WTC11 (cell line): ENCODE measurements around the gene CCR6. TPM values are rescaled to one million over a fixed set of nuclear protein-coding genes. Genes with fewer than 3 reads are reported as not detected.

ENCODE experiments used
- ATAC-seq: fragments of 200-7000 bp; cut with Tn5 transposase; 2 replicates; pipeline ENCODE4 v1.10.0; 2021; ENCODE audit warnings: mild to moderate bottlenecking, moderate library complexity
- CTCF ChIA-PET: fragments of 300-600 bp; sonication (Branson Sonifier 250); formaldehyde crosslinking; loops from one replicate; lab custom pipeline; 2021; ENCODE audit warnings: antibody characterized with exemption; lab: Charles Lee
- POLR2A ChIA-PET: fragments of 350-600 bp; sonication (Branson Sonifier 250); formaldehyde crosslinking; loops from one replicate; lab custom pipeline; 2021; ENCODE audit warnings: antibody characterized with exemption; lab: Charles Lee
- DNase-seq: peaks from one replicate; pipeline ENCODE4 v3.0.0; 2021; ENCODE audit warnings: low spot score
- H3K27ac Mint-ChIP-seq: 2 replicates; pipeline ENCODE4 v1.8.0; 2021; ENCODE audit warnings: mixed read lengths
- H3K27me3 Mint-ChIP-seq: 2 replicates; pipeline ENCODE4 v1.8.0; 2021; ENCODE audit warnings: low read depth, mild to moderate bottlenecking, moderate library complexity, mixed read lengths
- H3K36me3 Mint-ChIP-seq: 2 replicates; pipeline ENCODE4 v1.8.0; 2021; ENCODE audit warnings: mixed read lengths
- H3K4me1 Mint-ChIP-seq: 2 replicates; pipeline ENCODE4 v1.8.0; 2022; ENCODE audit warnings: mixed read lengths
- H3K4me3 Mint-ChIP-seq: 2 replicates; pipeline ENCODE4 v1.8.0; 2021; ENCODE audit warnings: mild to moderate bottlenecking, moderate library complexity, mixed read lengths
- H3K9me3 Mint-ChIP-seq: 2 replicates; pipeline ENCODE4 v1.8.0; 2021; ENCODE audit warnings: mixed read lengths
- ATF2 ChIP-seq: sonication (generic); formaldehyde crosslinking; IDR thresholded peaks from 2 replicates; pipeline ENCODE4 v1.8.1; 2022; ENCODE audit warnings: low read depth, missing genetic modification reagents, borderline replicate concordance
- ERG ChIP-seq: fragments of 250-450 bp; sonication (Bioruptor Pico); IDR thresholded peaks from 2 replicates; pipeline ENCODE4 v1.8.0; 2021; ENCODE audit warnings: mild to moderate bottlenecking
- FOXJ3 ChIP-seq: sonication (generic); formaldehyde crosslinking; IDR thresholded peaks from 2 replicates; pipeline ENCODE4 v1.9.0; 2021; ENCODE audit warnings: missing genetic modification reagents, mild to moderate bottlenecking, borderline replicate concordance
- FOXP1 ChIP-seq: sonication (generic); formaldehyde crosslinking; IDR thresholded peaks from 2 replicates; pipeline ENCODE4 v1.8.0; 2022; ENCODE audit warnings: missing genetic modification reagents, mild to moderate bottlenecking, moderate library complexity, borderline replicate concordance
- JAZF1 ChIP-seq: fragments of 250-450 bp; sonication (Bioruptor Pico); IDR thresholded peaks from 2 replicates; pipeline ENCODE4 v1.9.0; 2021; ENCODE audit warnings: moderate library complexity, mild to moderate bottlenecking, inconsistent platforms
- NR2C2 ChIP-seq: sonication (generic); formaldehyde crosslinking; IDR thresholded peaks from 2 replicates; pipeline ENCODE4 v1.8.0; 2022; ENCODE audit warnings: mild to moderate bottlenecking, missing genetic modification reagents
- USF1 ChIP-seq: sonication (generic); formaldehyde crosslinking; IDR thresholded peaks from 2 replicates; pipeline ENCODE4 v1.8.0; 2022; ENCODE audit warnings: mild to moderate bottlenecking, missing genetic modification reagents
- ZBTB21 ChIP-seq: sonication (generic); formaldehyde crosslinking; IDR thresholded peaks from 2 replicates; pipeline ENCODE4 v1.8.1; 2023; ENCODE audit warnings: mild to moderate bottlenecking, missing genetic modification reagents, borderline replicate concordance
- ZMAT4 ChIP-seq: fragments of 250-450 bp; sonication (Bioruptor Pico); IDR thresholded peaks from 2 replicates; pipeline ENCODE4 v1.9.0; 2021; ENCODE audit warnings: mild to moderate bottlenecking
- ZNF317 ChIP-seq: sonication (generic); formaldehyde crosslinking; IDR thresholded peaks from 2 replicates; pipeline ENCODE4 v1.8.1; 2023; ENCODE audit warnings: low read depth, mild to moderate bottlenecking, moderate library complexity, missing genetic modification reagents, borderline replicate concordance
- ZNF425 ChIP-seq: fragments of 250-450 bp; sonication (Bioruptor Pico); conservative IDR thresholded peaks from 2 replicates; pipeline ENCODE4 v1.9.0; 2021; ENCODE audit warnings: mild to moderate bottlenecking
- ZNF512 ChIP-seq: sonication (generic); formaldehyde crosslinking; IDR thresholded peaks from 2 replicates; pipeline ENCODE4 v1.8.1; 2022; ENCODE audit warnings: missing genetic modification reagents, borderline replicate concordance
- ZSCAN18 ChIP-seq: fragments of 250-450 bp; sonication (Bioruptor Pico); IDR thresholded peaks from 2 replicates; pipeline ENCODE4 v2.1.2; 2022; ENCODE audit warnings: mild to moderate bottlenecking, moderate library complexity
- total RNA-seq: library from RNA; stranded (reverse); gene quantifications from 3 replicates; pipeline ENCODE4 v1.2.3, GENCODE V29; 2021

The CCR6 gene
- total RNA-seq, 1 experiment from 2014 or later: not detected

- no peak for TF ChIP-seq ERG
- no peak for TF ChIP-seq NR2C2 (CRISPR knock-in tag)
- no peak for TF ChIP-seq ATF2
These were observed 19.0 kb downstream of the CCR6 start (continued) for GRCh38 chr6:167141667-167142432.

GRCh38 chr6:167142433-167142761 is 19.5 kb downstream of the CCR6 start:
- CTCF ChIA-PET: interaction anchor here (0.6 to 4.6 kb wide), 30 partner anchors 9 to 742 kb away, joined by 3 to 44 read pairs (median 5); partner anchors contain the start of genes CCR6 and CEP43
- ATAC-seq (no peak), DNase-seq (no peak)
- peaks cover 59% of the 10 kb centered on the region for H3K4me1 Mint-ChIP-seq
- no peak overlapping the region for H3K4me3 Mint-ChIP-seq
- peaks cover 28% of the 10 kb centered on the region for H3K27me3 Mint-ChIP-seq
- POLR2A ChIA-PET: interaction anchor here (1.6 kb wide), 1 partner anchor 143 kb away, joined by 3 read pairs; the partner anchor contains the start of gene CEP43
- peaks cover 13% of the 10 kb centered on the region for H3K9me3 Mint-ChIP-seq
- no peak overlapping the region for H3K27ac Mint-ChIP-seq
- TF ChIP-seq ZSCAN18 (CRISPR knock-in tag) (no peak), JAZF1 (no peak), ZNF425 (no peak), FOXP1 (CRISPR knock-in tag) (no peak), USF1 (CRISPR knock-in tag) (no peak), ZNF317 (no peak), ZBTB21 (CRISPR knock-in tag) (no peak), ZMAT4 (no peak), FOXJ3 (no peak), ZNF512 (CRISPR knock-in tag) (no peak)
- peaks cover 12% of the 10 kb centered on the region for H3K36me3 Mint-ChIP-seq
